H54 (cell line): ENCODE measurements around the gene NUP133.
"Not testable (repeated sequence)": the region's sequence is repeated elsewhere in the genome, so short reads cannot be mapped to it uniquely, and the experiment has no call there.

ENCODE experiments used
- DNase-seq: peaks from one replicate; pipeline ENCODE4 v3.0.0; 2011; ENCODE audit warnings: low spot score, mixed read lengths; ENCODE audit not compliant: insufficient read length
- FAIRE-seq: peaks from 3 replicates; lab custom pipeline; 2011; peaks lifted over from hg19 to GRCh38; lab: Jason Lieb, UNC
- POLR2A ChIP-seq: IDR thresholded peaks from 2 replicates; pipeline ENCODE4 v1.6.1; 2011; ENCODE audit warnings: low read depth, mild to moderate bottlenecking, low read length

NUP133 gene

GRCh38 chr1:229409616-229410369, 98.3 kb downstream of the NUP133 start:
- DNase-seq (no peak), FAIRE-seq (no peak)
- TF ChIP-seq POLR2A = no peak

GRCh38 chr1:229408458-229409037, 99.6 kb downstream of the NUP133 start:
- no peak for DNase-seq
- TF ChIP-seq POLR2A = no peak
- FAIRE-seq = no peak

- no peak for TF ChIP-seq POLR2A
- FAIRE-seq (no peak), DNase-seq (no peak)
These were observed 100.7 kb downstream of the NUP133 start for GRCh38 chr1:229407206-229408026.

- DNase-seq (no peak), FAIRE-seq (no peak)
- TF ChIP-seq POLR2A = no peak
These were observed 101.3 kb downstream of the NUP133 start for GRCh38 chr1:229406798-229407197.

GRCh38 chr1:229403573-229403972, 104.6 kb downstream of the NUP133 start:
- FAIRE-seq = no peak
- DNase-seq = no peak
- TF ChIP-seq POLR2A = no peak

GRCh38 chr1:229402993-229403392, 105.1 kb downstream of the NUP133 start:
- DNase-seq = no peak
- no peak for TF ChIP-seq POLR2A
- FAIRE-seq = no peak

- DNase-seq, FAIRE-seq: not testable (repeated sequence)
These were observed 105.8 kb downstream of the NUP133 start for GRCh38 chr1:229402329-229402728.

GRCh38 chr1:229397762-229398161, 110.4 kb downstream of the NUP133 start:
- no peak for FAIRE-seq
- no peak for DNase-seq
- no peak for TF ChIP-seq POLR2A

GRCh38 chr1:229396585-229397206, 111.4 kb downstream of the NUP133 start:
- DNase-seq (no peak), FAIRE-seq (no peak)
- no peak for TF ChIP-seq POLR2A

GRCh38 chr1:229394517-229394916, 113.6 kb downstream of the NUP133 start:
- not testable (repeated sequence) for FAIRE-seq

GRCh38 chr1:229392936-229393335, 115.2 kb downstream of the NUP133 start:
- TF ChIP-seq POLR2A = no peak
- FAIRE-seq = no peak

More at GRCh38 chr1:229394517-229394916, 113.6 kb downstream of the NUP133 start:
- not testable (repeated sequence) for DNase-seq

More at GRCh38 chr1:229392936-229393335, 115.2 kb downstream of the NUP133 start:
- DNase-seq = no peak
